Spleen (tissue), 11 donors: ENCODE data around the gene NUDT1. TPM values are rescaled to one million over a fixed set of nuclear protein-coding genes. Genes with fewer than 3 reads are reported as not detected.

ENCODE experiments used
- DNase-seq: peaks from one replicate; pipeline ENCODE4 v3.0.0-alpha.2; 2020
- H3K27ac ChIP-seq, 8 donors: fragments of 200-600 bp; sonication (generic) in 7 of 8; 1 replicate in 4 of 8; 2 replicates in 4 of 8; pipeline versions ENCODE4 v1.5.0 to v1.8.0; 2016 to 2021; ENCODE audit warnings: inconsistent platforms in 4 of 8, mild to moderate bottlenecking in 4 of 8, moderate library complexity in 1 of 8
- H3K27me3 ChIP-seq, 7 donors: fragments of 200-600 bp; sonication (generic) in 6 of 7; replicated peaks in 1 of 7; 1 replicate in 4 of 7; 2 replicates in 3 of 7; pipeline versions ENCODE4 v1.5.0 to v1.8.0; 2016 to 2021; ENCODE audit warnings: inconsistent platforms in 3 of 7, mild to moderate bottlenecking in 1 of 7
- H3K36me3 ChIP-seq, 6 donors: fragments of 200-600 bp; sonication (generic) in 5 of 6; 1 replicate in 4 of 6; 2 replicates in 2 of 6; pipeline versions ENCODE4 v1.5.0 to v1.8.0; 2016 to 2021; ENCODE audit warnings: inconsistent platforms in 2 of 6
- H3K4me1 ChIP-seq, 6 donors: fragments of 200-600 bp; sonication (generic) in 5 of 6; 1 replicate in 3 of 6; 2 replicates in 3 of 6; pipeline versions ENCODE4 v1.5.0 to v1.8.0; 2016 to 2021; ENCODE audit warnings: inconsistent platforms in 3 of 6
- H3K4me3 ChIP-seq, 8 donors: fragments of 200-600 bp; sonication (generic) in 7 of 8; 1 replicate in 4 of 8; 2 replicates in 4 of 8; pipeline versions ENCODE4 v1.5.0 to v1.8.0; 2016 to 2021; ENCODE audit warnings: inconsistent platforms in 4 of 8, mild to moderate bottlenecking in 4 of 8, moderate library complexity in 2 of 8
- H3K9me3 ChIP-seq, 8 donors: fragments of 200-600 bp; sonication (generic) in 7 of 8; 1 replicate in 4 of 8; 2 replicates in 4 of 8; pipeline versions ENCODE4 v1.5.0 to v1.8.0; 2016 to 2021; ENCODE audit warnings: inconsistent platforms in 4 of 8
- POLR2A ChIP-seq, 3 donors: fragments of 450-650 bp; IDR thresholded peaks; one replicate each; pipeline ENCODE4 v1.5.1; 2017; ENCODE audit warnings: antibody characterized with exemption in 3 of 3, mild to moderate bottlenecking in 1 of 3
- POLR2AphosphoS5 ChIP-seq, 3 donors: sonication (generic); formaldehyde crosslinking; IDR thresholded peaks; one replicate each; pipeline ENCODE4 v1.5.1; 2017; ENCODE audit warnings: antibody characterized with exemption in 3 of 3
- WGBS, 5 donors: extraction: QIAGEN DNeasy Blood & Tissue Kit in 3 of 5; methylation state at CpG; one replicate each; pipeline versions ENCODE4 v1.1.5 to v1.1.7; 2013 to 2018; 5-methylcytosine and 5-hydroxymethylcytosine counted together
- intact Hi-C: fragments of 100-400 bp; cut with DNase I; formaldehyde crosslinking; loops from one replicate; pipeline ENCODE4 v1.15.0; 2023; ENCODE audit warnings: low total_unique reads
- polyA plus RNA-seq, 3 donors: library from polyadenylated mRNA; stranded (reverse); fragments of 200-250 nt; gene quantifications; one replicate each; pipeline ENCODE4 v1.2.1, GENCODE V29; 2013
- total RNA-seq, 7 donors: library from RNA; depleted of rRNA in 3 of 7; stranded (reverse); fragments of >200 nt in 3 of 7; fragmentation: NEBNext Ultra II Directional in 4 of 7; extraction: Animal tissue kit (Norgen Biotek cat#: 25700) in 4 of 7; gene quantifications; one replicate each; pipeline versions ENCODE4 v1.1.0 to v1.2.1, GENCODE V29; 2016 to 2021
- TF ChIP-seq, protein P1 (sequence below), 11 experiments: fragments of 200-600 bp in 7 of 11; fragments of 450-650 bp in 4 of 11; sonication (generic) in 4 of 11; IDR thresholded peaks in 8 of 11; conservative IDR thresholded peaks in 3 of 11; 1 replicate in 7 of 11; 2 replicates in 4 of 11; pipeline versions ENCODE4 v1.4.0 to v1.8.0; 2016 to 2021; ENCODE audit warnings: antibody characterized with exemption in 11 of 11, inconsistent platforms in 4 of 11, mild to moderate bottlenecking in 1 of 11
- donor health status: healthy with polysubstance abuse.
- donor health status: DM: no; HTN: no; CAD: no; lungs with moderate emphysema.
- donor health status: DM: no; HTN: no; CAD: no.
- donor health status: Bipolar disorder and iron deficiency.
- donor health status: healthy.
- donor health status: DM: no; HTN: no; CAD: no.
- donor health status: DM: yes; HTN: yes; CAD: no.

The NUDT1 gene
- total and polyA plus RNA-seq, 10 donors = 13.7 to 69.3 (median 22.6) TPM

- Histone ChIP-seq H3K27me3 (no peaks in the 10 kb centered on the region), H3K4me3 (no peak overlapping the region), H3K4me1 (peaks cover 0 to 21% (median 15%) of the 10 kb centered on the region in 6 donors), H3K27ac (no peak overlapping the region), H3K9me3 (no peaks in the 10 kb centered on the region), H3K36me3 (peaks cover 0 to 77% (median 35%) of the 10 kb centered on the region in 6 donors)
- peak; percentile 61 for DNase-seq
- no peak for TF ChIP-seq POLR2A (IDR thresholded peaks at IDR 0.05)
- TF ChIP-seq, protein P1, sequence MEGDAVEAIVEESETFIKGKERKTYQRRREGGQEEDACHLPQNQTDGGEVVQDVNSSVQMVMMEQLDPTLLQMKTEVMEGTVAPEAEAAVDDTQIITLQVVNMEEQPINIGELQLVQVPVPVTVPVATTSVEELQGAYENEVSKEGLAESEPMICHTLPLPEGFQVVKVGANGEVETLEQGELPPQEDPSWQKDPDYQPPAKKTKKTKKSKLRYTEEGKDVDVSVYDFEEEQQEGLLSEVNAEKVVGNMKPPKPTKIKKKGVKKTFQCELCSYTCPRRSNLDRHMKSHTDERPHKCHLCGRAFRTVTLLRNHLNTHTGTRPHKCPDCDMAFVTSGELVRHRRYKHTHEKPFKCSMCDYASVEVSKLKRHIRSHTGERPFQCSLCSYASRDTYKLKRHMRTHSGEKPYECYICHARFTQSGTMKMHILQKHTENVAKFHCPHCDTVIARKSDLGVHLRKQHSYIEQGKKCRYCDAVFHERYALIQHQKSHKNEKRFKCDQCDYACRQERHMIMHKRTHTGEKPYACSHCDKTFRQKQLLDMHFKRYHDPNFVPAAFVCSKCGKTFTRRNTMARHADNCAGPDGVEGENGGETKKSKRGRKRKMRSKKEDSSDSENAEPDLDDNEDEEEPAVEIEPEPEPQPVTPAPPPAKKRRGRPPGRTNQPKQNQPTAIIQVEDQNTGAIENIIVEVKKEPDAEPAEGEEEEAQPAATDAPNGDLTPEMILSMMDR (IDR thresholded peaks at IDR 0.05 in 8 of 11, conservative IDR thresholded peaks at IDR 0.05 in 3 of 11) = no peak
- no peak for TF ChIP-seq POLR2AphosphoS5 (IDR thresholded peaks at IDR 0.05)
- intact Hi-C loops = loop anchor here (10.0 kb wide), 1 partner anchor 628 kb away; the partner anchor contains the start of gene PSMG3
- 73 to 82% (median 80%) methylated on average over 17 to 20 of the region's 20 CpGs for WGBS, 5 donors
Observed at GRCh38 chr7:2202901-2203765, 38.9 kb upstream of the NUDT1 start.

DNA sequence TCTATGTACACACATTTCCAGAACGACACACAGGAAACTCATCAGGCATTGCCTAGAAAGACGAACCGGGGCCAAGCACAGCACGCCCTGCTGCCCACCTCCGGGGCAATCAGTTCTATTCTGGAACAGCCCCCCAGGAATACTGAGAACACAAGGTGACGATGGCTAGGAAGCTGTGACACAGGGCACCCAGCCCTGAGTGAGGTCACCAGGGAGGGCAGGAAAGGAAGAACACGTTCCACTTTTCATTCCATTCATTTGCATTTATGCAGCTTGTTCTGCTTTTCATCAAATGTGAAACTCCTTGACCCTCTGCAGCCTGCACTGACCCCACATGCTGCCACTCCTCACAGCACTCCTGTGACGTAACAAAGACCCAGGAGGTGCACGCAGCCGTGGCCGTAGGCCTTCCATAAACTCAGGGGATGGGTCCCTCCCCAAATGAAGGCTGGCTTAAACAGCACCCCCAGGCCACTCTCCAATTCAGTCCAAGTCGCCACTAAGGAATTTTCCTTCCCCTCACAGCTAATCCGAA is 38.2 kb upstream of the NUDT1 start:
- intact Hi-C loops = loop anchor here (10.0 kb wide), 1 partner anchor 629 kb away; the partner anchor contains the start of gene PSMG3
- no peak overlapping the region for H3K27ac ChIP-seq
- DNase-seq = peak; percentile 52
- H3K36me3 ChIP-seq = peaks cover 0 to 77% (median 34%) of the 10 kb centered on the region in 6 donors
- no peak overlapping the region for H3K4me3 ChIP-seq
- peaks cover 0 to 21% (median 15%) of the 10 kb centered on the region in 6 donors for H3K4me1 ChIP-seq
- TF ChIP-seq POLR2A (IDR thresholded peaks at IDR 0.05) (no peak), POLR2AphosphoS5 (IDR thresholded peaks at IDR 0.05) (peak in 2 of 3 donors; percentile 36 to 43)
- no peaks in the 10 kb centered on the region for H3K27me3 ChIP-seq
- 55 to 71% (median 64%) methylated on average over 13 of the region's 13 CpGs for WGBS, 5 donors
- no peaks in the 10 kb centered on the region for H3K9me3 ChIP-seq

GRCh38 chr7:2204446-2204845 is 37.6 kb upstream of the NUDT1 start:
- Histone ChIP-seq H3K27ac (no peak overlapping the region), H3K4me1 (peaks cover 0 to 24% (median 15%) of the 10 kb centered on the region in 6 donors), H3K9me3 (no peaks in the 10 kb centered on the region), H3K36me3 (peaks cover 0 to 77% (median 30%) of the 10 kb centered on the region in 6 donors), H3K27me3 (no peaks in the 10 kb centered on the region), H3K4me3 (no peak overlapping the region)
- intact Hi-C loops = loop anchor here (10.0 kb wide), 1 partner anchor 630 kb away; the partner anchor contains the start of gene PSMG3
- 94 to 96% (median 95%) methylated on average over 11 of the region's 11 CpGs for WGBS, 5 donors
- DNase-seq = peak; percentile 60
- TF ChIP-seq, protein P1 (IDR thresholded peaks at IDR 0.05 in 8 of 11, conservative IDR thresholded peaks at IDR 0.05 in 3 of 11) = no peak
- TF ChIP-seq POLR2AphosphoS5 (IDR thresholded peaks at IDR 0.05) (no peak), POLR2A (IDR thresholded peaks at IDR 0.05) (no peak)

- Histone ChIP-seq H3K4me1 (peaks cover 0 to 31% (median 15%) of the 10 kb centered on the region in 6 donors), H3K27me3 (no peaks in the 10 kb centered on the region), H3K4me3 (no peak overlapping the region), H3K36me3 (peaks cover 0 to 74% (median 23%) of the 10 kb centered on the region in 6 donors), H3K27ac (no peak overlapping the region), H3K9me3 (no peaks in the 10 kb centered on the region)
- peak; percentile 45 for DNase-seq
- TF ChIP-seq POLR2AphosphoS5 (IDR thresholded peaks at IDR 0.05) (no peak), POLR2A (IDR thresholded peaks at IDR 0.05) (no peak)
- TF ChIP-seq, protein P1 (IDR thresholded peaks at IDR 0.05 in 8 of 11, conservative IDR thresholded peaks at IDR 0.05 in 3 of 11) = no peak
- 92 to 96% (median 94%) methylated on average over 16 of the region's 16 CpGs for WGBS, 5 donors
- intact Hi-C loops = loop anchor here (10.0 kb wide), 1 partner anchor 630 kb away; the partner anchor contains the start of gene PSMG3
Observed at GRCh38 chr7:2205036-2205780, 36.8 kb upstream of the NUDT1 start.
